GM18868 (cell line): ENCODE measurements around the gene GDF2.

Source experiments
- ATAC-seq: cut with Tn5 transposase; IDR thresholded peaks from one replicate; pipeline ENCODE4 v1.9.1; 2021; ENCODE audit warnings: mild to moderate bottlenecking, moderate library complexity; ENCODE audit not compliant: unreplicated experiment

The GDF2 gene

DNA sequence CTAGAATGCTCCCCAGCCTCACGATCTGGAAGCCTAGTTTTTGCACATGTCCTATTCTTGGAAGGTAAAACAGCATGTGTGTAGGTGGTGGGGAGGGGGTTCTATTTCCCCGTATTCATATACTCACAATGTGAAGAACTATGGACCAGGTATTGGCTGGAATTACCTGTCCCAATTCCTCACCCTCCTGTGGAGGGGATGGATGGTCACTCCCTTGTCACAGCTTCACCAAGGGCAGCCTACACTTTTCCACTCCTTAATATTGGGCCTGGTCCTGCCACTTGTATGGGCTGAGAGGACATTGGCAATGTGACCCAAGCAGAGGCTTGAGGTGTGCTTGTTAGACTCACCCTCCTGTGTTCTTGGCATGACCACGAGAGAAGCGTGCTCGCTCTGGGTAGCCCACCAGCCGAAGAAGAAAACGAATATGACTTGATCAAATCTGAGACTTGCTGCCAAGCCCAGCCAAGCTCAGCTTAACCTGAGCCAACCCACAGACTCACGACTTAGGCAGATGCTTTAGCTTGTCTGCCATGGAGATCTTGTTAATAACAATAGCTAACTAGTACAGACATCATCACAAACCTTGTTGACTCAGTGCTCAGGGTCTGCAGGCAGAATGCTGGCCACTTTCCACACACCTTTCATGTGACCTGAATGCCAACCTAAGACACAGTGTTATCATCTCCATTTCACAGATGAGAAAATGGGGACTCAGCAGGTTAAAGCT is 44.6 kb downstream of the GDF2 start:
- no peak for ATAC-seq

DNA sequence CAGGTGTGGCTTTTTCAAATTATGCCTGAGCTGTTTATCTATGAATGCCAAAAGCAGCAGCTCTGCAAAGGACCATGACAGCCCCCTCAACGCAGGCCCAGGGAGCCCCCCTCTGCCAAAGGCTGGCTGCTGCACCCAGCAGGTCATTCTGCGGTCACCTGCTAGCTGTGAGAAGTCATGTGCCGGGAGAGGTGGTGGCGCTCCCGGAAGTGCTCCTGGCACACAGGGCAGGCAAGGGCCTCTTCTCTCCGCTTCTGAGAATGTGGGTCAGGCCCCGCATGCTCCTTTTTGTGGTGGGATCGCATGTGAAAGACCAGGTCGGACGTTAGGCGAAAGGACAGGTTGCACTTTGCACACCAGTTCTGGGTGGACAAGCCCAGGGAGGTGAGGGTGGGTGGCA is 45.4 kb downstream of the GDF2 start:
- ATAC-seq = no peak

GRCh38 chr10:47368431-47369180 is 46.4 kb downstream of the GDF2 start:
- ATAC-seq = no peak

- ATAC-seq = no peak
Observed at GRCh38 chr10:47369251-47369894, 47.1 kb downstream of the GDF2 start.

DNA sequence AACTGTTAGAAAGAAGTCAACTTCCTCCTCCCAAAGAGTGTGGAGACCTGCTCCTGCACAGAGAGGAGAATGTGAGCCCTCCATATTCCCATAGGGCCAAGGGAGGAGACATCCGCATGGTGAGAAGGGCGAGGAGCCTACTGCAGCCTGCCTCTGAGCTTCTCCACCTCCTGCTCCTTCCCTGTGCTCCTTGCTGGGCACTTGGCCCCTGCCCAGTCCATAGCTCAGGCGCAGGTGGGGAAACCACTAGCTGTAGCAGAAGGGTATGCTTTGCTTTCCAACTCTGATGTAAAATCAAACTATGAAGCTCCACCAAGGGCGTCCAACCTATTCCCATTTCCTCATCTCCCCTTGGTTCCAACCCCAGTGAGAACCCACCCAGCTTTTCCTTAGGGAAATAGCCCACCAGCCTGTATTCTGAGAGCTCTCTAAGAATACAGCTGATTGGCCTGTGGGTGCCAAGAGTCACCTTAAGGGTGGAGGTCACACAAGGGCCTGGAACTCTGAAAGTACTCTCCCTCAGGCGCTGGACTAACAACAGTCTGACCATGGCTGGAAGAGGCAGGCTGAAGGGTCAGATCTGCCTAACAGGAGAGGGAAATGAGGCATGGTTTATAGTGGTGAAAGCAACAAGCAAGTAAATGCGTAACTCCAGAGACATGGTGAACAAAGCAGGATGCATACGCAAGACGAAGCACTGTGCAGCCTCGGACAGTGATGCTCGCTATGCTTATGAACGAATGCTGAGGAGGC is 47.9 kb downstream of the GDF2 start:
- ATAC-seq = no peak

- ATAC-seq = no peak
Observed at GRCh38 chr10:47370878-47371277, 48.6 kb downstream of the GDF2 start.

GRCh38 chr10:47371629-47372485 is 49.6 kb downstream of the GDF2 start:
- ATAC-seq = no peak

DNA sequence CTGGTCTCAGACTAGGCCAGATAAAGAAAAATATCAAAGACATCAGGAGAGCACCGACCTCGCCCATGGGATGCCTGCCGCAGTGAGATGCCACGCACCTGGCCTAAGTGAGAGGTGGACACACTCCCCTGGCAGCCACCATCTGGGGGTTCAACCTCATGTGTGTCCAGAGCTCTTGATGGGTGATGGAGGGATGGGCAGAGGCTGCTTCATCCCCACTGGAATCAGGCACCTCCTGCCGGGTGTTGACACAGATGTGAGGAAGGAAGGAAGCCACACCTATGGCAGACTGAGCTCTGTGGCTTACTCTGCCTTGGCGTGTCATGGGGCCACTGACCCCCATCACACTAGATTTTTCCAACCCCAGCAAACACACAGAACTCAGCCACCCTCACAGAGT is 50.5 kb downstream of the GDF2 start:
- no peak for ATAC-seq

DNA sequence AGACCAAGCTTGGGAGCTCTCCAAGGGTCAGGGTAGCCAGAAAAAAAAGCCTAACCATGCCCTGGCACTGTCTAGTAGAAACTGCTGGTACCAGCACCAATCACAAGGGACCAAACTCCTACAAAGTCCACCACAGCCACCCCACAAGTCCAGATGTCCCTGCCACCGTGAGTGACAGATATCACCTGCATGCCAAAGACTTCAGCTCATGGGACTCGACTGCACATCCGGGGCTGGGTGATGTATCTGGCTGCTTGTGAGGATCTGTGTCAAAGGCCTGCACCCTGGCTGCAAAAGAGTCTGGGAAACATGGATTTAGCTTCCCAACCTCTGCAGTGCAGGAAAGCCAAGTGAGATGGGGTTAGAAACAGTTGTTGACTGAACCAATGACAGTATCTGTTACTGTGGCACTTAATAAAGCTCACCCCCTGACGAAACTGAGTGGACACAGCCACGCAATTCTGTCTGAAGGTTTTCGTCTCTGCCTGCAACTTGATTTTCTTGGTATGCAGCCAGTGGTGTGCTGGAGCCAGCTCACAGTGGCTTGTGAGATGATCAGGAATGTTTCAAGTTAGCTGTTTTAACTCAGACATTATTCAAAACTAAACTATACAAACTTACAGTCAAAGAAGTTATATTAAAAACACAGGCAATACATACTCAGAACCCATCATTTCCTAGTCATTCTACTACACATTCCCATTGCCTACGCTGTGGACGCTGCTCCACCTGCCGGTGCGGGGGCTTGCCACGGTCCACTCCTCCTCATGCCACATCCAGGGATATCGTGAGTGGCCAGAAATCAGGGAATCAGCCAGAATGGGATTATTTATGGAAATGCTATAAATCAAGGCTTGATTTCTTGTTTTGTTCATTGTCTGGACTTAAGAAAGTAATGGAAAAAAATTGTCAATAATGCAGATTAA is 52.6 kb downstream of the GDF2 start:
- ATAC-seq = no peak

GRCh38 chr10:47376522-47377220 is 54.4 kb downstream of the GDF2 start:
- ATAC-seq = no peak
